GM21360 (cell line): Measurements from ENCODE around the gene OTOG.

ENCODE experiments used
- ATAC-seq: cut with Tn5 transposase; IDR thresholded peaks from one replicate; pipeline ENCODE4 v1.9.1; 2021; ENCODE audit warnings: mild to moderate bottlenecking, moderate library complexity; ENCODE audit not compliant: unreplicated experiment

OTOG gene

DNA sequence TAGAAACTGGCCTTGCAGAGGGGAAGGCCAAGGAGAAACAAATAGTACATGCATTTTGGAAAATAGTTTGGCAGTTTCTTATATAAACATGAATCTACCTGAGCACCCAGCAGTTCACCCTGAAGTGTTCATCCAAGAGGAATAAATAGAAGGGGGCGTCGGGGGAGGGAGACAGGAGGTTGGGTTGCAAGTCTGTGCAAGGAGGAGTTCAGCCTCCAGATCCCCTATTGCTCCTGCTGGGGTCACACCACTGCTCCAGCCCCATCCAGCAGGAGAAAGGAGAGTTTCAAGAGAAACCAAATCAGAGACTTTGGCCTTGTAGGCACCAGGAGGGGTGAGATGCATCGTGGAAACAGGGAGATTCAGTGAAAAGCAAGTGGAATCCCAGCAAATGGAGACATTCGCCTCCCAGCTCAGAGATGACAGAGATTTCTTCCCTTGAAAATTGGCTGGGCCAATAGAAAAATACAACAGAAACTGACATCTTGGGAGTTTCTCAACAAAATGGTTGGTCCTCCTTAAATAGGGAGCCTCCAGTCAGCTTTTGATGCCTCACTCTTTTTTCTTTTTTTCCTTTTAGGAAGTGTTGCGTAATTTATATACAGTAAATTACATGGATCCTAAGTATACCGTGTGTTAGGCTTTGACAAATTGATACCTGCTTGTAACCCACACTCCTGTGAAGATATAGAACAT is 34.1 kb downstream of the OTOG start:
- ATAC-seq, result no peak

DNA sequence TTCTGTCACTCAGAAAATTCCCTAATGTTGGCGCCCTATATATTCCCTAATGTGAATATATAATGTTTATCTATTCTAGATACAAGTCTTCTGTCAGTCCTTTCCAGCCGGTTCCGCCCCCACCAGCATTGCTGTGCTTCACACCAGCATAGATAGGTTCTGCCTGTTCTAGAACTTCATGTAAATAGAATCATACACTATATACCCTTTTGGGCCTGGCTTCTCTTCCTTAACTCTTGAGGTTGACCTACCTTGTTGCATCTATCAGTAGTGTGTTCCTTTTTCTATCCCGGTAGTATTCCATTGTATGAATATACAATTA is 34.6 kb downstream of the OTOG start:
- no peak for ATAC-seq

DNA sequence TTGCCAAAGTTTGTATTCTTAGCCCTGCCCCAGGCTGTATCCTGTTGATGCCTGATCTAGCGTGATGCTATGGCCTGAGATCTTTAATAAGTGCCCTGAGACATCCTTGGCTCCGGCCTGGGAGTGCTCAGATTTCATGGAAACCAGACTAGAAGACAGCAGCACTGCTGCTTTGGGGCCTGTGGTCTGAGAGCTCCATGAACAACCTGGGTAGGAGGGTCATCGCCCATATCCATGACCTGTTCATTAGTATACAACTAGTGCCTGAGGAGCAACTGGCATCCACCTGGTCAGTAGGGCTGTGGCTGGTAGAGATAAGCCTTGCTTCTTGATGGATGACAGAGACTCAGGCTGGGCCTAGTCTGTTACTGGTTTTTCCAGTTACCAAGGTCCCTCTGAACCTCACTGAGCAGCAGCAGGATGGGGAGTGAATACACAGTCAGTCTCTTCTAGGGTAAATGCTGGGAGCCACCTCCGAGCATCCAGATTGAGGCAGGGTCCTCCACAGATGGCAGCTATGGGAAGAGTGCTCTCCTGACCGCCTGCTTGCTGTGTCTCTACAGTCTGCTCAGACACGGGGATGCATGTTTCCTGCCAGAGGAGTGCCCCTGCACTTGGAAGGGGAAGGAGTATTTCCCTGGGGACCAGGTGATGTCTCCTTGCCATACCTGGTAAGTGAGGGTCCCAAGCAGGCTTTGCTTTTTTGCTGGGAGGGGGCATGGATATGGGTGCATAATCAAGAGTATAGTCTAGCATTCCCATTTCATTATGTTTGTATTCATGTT is 39.0 kb downstream of the OTOG start:
- no peak for ATAC-seq

DNA sequence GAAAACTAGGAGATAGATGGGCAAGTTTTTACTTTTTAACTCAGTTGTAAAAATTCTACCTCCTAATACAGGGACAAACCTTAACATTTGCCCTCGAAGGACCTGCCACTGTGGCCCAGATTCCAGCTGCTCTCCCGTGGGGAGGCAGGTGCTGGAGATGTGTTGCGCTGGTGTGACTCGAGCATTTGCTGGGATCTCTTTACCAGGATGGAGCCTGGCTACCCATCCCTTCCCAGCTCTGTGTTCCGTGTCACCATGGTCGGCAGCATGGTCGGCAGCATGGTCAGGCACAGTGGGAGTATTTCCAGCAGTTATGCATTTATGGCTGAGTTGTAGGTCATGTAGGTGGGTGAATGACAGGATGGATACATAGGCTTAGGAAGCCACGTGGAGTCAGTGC is 41.1 kb downstream of the OTOG start:
- no peak for ATAC-seq

GRCh38 chr11:17588721-17589120 is 41.7 kb downstream of the OTOG start:
- no peak for ATAC-seq

- ATAC-seq, result no peak
Measured at GRCh38 chr11:17590463-17590862, 43.4 kb downstream of the OTOG start.

DNA sequence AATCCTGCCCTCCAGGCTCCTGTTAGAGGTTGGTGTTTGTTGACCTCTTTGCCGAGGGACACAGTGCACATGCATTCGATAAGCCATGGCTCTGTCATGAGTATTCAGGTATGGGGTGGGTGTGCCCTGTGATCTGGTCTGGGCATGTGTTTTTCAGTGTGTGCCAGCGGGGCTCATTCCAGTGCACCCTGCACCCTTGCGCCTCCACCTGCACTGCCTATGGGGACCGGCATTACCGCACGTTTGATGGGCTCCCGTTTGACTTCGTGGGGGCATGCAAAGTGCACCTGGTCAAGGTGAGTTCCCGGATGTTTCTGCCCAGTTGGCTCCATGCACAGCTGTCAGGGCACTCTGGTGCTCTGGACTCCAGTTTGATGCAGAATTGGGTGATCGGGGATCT is 44.2 kb downstream of the OTOG start:
- no peak for ATAC-seq

- ATAC-seq, result no peak
Measured at GRCh38 chr11:17593466-17594245, 46.6 kb downstream of the OTOG start.

DNA sequence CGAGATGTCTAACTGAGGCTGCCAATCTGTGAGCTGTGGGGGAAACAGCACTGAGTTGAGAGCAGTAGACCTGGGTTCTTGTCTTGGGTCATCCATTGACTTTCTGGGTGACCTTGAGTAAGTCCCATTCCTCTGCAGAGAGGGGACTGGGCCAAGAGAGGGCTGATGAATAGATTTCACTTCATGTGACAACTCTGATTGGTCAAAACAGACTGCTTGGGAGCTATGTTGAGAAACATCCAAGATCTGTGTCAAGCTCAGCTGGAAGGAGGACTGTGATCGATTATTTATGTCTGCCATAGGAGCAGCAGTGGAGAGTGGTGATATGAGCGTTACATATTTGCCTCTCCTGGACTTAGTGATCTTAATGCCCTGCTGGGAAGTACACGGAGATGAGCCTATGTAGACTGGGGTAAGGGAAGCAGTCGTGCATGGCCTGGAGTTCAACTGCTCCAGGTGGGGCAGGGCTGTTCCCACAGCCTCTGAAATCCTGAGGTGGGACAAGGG is 47.7 kb downstream of the OTOG start:
- ATAC-seq, result no peak

DNA sequence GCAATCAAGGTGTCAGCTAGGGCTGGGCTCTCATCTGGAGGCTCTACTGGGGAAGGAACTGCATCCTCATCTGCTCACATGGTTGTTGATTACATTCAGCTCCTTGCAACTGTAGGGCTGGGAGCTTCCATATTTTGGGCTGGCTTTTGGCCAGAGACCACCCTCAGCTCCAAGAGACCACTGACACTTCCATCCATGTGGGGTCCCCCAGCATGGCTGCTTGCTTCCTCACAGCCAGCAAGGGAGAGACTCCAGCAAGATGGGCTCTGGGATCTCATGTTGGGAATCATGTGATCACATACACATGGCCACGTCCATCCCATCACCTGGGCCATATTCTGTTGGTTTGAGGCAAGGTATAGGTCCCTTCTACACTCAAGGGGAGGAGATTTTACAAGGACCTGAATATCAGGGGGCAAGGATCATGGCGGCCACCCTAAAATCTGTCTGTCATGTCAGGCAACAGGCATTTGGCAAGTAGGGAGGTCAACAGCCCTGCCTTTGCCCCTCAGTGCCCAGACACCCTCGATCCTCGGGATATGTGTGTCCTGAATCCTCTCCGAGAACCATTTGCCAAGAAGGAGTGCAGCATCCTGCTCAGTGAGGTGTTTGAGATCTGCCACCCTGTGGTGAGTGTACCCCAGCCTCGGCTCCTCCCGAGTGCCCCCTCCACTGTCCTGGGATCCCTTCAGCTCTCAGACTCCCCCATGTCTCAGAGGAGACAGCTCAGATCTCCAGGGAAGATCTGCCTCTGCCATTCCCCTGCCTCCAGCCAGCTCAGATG is 48.7 kb downstream of the OTOG start:
- ATAC-seq, result no peak

GRCh38 chr11:17596310-17596669 is 49.2 kb downstream of the OTOG start:
- ATAC-seq, result no peak

DNA sequence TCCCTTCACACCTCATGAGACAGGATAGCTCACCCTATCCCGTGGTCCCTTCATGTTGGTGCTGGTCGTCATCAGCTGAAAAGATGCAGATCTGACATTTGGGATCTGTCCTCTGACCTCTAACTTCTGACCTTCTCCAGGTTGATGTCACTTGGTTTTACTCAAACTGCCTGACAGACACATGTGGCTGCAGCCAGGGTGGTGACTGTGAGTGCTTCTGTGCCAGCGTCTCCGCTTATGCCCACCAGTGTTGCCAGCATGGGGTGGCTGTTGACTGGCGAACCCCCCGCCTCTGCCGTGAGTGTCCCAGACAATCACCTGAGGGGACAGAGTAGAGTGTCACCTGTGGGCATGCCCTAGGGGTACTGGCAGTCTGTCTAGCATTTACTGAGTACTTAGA is 49.7 kb downstream of the OTOG start:
- no peak for ATAC-seq

DNA sequence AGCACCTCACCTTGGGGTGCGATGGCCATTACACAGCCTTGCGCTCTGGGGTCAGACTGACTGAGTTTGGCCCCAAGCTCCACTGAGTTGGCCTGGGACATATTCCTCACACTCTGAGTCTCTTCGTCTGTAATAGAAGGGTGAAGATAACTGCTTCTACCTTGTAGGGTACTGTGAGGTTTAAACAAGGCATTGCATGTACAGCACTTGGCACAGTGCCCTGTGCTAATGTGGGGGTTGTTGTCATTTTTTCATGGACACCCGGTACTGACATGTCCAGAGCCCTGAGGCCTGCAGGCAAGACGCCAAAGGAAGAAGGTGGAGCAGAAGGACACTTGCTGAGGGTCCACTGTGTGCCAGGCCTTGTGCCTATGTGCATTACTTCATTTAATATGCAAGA is 50.7 kb downstream of the OTOG start:
- no peak for ATAC-seq

DNA sequence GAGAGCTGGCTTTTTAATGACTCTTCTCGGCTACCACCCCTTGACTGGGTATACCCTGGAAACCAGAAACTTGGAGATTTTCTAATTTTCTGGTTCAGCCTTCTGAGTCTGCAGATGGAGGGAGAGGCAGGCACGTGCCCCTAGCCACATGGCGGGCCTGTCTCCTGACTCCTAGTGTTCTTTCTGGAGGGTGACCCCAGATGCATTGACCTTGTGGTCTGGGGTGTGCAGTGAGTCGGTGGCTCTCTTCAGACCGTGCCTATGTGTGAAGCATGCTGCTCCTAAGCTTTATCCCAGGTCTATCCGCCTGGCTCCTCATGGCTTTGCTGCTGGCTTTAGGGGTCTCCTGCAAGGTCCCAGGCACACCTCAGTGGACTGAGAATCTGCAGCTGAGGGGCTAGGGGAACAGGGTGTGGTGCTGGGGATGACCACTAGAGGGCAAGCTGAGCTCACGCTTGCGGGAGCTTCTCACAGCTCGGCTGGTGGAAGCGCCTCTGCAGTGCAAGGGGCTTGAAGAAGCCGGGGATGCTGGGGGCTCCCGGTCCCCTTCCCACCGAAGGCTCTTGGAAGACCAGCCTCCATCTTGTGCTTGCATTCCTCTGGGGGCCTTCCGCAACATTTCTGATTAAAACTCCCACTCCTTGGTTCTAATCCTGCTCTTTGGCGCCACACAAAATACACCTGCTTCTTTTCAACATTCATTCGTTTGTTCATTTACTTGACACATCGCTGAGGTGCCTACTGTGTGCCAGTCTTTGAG is 51.8 kb downstream of the OTOG start:
- ATAC-seq, result peak; percentile 84

- no peak for ATAC-seq
Measured at GRCh38 chr11:17599460-17599925, 52.4 kb downstream of the OTOG start.

DNA sequence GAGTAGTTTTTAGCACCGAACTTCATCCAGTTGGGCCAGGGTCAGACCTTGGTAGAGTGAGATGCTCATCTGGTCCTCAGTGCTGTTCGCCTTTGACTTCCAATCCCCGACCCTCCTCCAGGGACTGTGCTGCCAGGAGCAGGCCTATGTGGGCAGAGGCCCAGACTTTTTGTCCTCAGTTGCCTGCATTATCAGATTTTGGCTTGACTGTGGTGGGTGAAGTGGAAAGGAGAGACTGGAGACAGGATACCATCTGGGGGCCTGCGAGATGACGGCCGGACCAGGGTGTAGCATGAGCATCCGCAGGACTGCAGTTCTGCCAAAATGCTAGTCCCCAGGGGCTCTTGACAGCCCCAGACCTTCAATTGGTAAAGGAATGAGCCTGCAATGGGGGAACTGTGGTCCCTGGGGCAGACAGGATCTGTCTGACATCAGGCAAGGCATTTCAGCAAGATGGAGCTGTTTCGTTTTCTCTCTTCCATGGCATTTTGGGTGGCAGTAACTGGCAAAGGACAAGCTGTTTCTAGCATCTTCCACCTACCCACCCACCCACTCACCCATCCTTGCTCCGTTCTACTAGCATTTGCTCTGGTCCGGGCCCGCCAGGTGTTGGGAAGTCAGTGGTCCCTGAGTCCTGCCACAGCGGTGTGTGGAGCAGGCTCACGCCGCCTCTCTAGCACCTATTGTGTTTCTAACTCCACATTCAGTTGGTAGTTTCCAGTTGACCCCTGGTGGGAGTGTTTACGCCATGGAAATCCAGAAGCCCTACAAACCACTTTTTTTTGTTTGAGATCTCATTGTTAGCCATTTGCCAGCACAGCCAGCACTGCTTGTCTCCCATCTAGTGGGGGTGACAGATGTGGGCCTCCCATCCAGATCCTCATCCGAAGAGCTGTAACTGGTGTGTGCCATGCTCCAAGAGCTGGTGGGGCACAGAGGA is 53.5 kb downstream of the OTOG start:
- ATAC-seq, result no peak

DNA sequence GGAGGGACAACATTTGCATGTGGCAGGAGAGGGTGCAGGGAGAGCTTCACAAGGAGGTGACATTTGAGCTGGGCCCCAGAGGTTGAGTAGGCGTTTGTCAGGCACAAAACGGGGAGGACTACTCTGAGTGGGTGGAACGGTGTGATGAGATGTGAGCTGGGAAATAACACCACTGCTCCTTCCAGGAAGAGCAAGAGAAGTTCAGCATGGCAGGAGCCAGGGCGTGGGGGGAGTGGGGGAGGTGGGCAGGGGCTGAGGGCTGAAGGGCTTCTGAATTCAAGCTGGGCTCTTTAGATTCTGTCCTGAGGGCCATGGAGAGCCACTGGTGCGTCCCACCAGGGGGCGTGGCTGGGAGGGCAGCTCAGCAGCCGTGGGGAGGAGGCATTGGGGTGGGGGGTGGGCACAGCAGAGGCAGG is 54.2 kb downstream of the OTOG start:
- ATAC-seq, result no peak

GRCh38 chr11:17601676-17602075 is 54.6 kb downstream of the OTOG start:
- no peak for ATAC-seq
